ENCODE data around the gene RHNO1.

Gene RHNO1

DNA sequence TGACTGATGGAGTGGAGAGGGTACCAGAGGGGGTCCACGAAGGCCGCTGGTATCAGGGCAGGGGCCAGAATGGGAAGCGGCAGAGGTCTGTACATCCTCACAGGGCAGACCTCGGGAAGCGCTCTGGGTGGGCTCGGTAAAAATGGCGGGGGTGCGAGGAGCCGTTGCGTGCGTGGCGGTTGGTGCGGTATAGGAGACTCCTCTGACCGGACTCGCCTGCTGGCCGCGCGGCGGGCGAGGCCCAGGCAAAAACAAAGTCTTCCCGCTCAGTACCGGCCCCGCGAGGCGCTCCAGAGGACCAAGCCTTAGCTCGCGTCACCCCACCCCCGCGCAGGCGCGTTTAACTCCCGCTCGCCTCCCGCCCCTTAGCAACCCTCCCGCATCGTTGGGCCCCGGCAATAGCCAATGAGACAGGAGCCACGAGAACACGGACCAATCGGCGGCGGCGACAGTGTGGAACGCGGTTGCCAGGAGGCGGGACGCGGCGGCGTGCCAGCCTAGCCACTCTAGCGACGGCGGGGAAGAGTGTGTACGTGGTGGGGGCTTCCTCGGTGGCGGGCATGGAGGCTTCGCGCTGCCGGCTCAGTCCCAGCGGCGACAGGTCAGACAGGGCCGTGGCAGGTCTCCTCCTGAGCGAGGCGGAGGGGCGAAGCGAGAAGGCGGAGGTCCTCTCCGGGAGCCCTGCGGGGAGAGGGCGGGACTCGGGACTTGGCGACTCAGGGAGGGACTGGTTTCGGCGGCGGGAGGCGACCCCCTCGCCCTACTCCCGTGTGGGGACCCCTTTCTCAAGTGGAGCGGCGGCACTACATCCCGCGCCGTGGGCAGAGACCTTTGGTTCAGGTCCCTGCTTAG lies 13.6 kb downstream of the RHNO1 start, which contains the start of gene TULP3:
TSS of gene TULP3 (plus strand) at position 504 of the 852 bp plus-strand sequence. CDS start at position 561, 57 bp downstream.
- Histone ChIP-seq H3K4me2 (ENCODE audit: low read depth, low read length, poor library complexity, severe bottlenecking) (peak within 1 kb of the TSS; percentile 82), H3K4me3 (ENCODE audit: insufficient read depth, low read length, poor library complexity, severe bottlenecking) (peak within 1 kb of the TSS; percentile 73), H3K36me3 (ENCODE audit: low read length) (0 out of 2 replicates have a peak, but pooled peaks cover 2% of the 10 kb centered on the region), H3K27me3 (ENCODE audit: low read length) (no peaks in the 10 kb centered on the region), H3K9me3 (ENCODE audit: insufficient read depth, low read length) (no peaks in the 10 kb centered on the region), H3F3A (ENCODE audit: insufficient read depth) (peaks cover 28% of the 10 kb centered on the region), H3K79me2 (ENCODE audit: insufficient read depth, low read length) (no peaks in the 10 kb centered on the region; the same call in 1 of the 2 replicates), H3K9me2 (replicated peaks; ENCODE audit: insufficient read depth, low read length) (no peaks in the 10 kb centered on the region), H3K9ac (ENCODE audit: low read length) (peak within 1 kb of the TSS; percentile 77), H3K27ac (ENCODE audit: low read depth, low read length) (peak within 1 kb of the TSS; percentile 54), H4K20me1 (ENCODE audit: low read depth, low read length) (no peaks in the 10 kb centered on the region), H2AFZ (ENCODE audit: low read depth, low read length, severe bottlenecking) (peak within 1 kb of the TSS; percentile 96)
- TF ChIP-seq, protein P1, sequence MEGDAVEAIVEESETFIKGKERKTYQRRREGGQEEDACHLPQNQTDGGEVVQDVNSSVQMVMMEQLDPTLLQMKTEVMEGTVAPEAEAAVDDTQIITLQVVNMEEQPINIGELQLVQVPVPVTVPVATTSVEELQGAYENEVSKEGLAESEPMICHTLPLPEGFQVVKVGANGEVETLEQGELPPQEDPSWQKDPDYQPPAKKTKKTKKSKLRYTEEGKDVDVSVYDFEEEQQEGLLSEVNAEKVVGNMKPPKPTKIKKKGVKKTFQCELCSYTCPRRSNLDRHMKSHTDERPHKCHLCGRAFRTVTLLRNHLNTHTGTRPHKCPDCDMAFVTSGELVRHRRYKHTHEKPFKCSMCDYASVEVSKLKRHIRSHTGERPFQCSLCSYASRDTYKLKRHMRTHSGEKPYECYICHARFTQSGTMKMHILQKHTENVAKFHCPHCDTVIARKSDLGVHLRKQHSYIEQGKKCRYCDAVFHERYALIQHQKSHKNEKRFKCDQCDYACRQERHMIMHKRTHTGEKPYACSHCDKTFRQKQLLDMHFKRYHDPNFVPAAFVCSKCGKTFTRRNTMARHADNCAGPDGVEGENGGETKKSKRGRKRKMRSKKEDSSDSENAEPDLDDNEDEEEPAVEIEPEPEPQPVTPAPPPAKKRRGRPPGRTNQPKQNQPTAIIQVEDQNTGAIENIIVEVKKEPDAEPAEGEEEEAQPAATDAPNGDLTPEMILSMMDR (IDR thresholded peaks at IDR 0.05; ENCODE audit: insufficient read depth, low read length, poor library complexity, severe bottlenecking), result no peak
- no peak for TF ChIP-seq EZH2phosphoT487 (conservative IDR thresholded peaks at IDR 0.05; ENCODE audit: low read length)

GRCh38 chr12:2891240-2892053 lies 14.4 kb downstream of the RHNO1 start:
- H3K9ac ChIP-seq (ENCODE audit: low read length), result peak overlapping the region; percentile 77
- TF ChIP-seq, protein P1 (IDR thresholded peaks at IDR 0.05; ENCODE audit: insufficient read depth, low read length, poor library complexity, severe bottlenecking), result no peak
- TF ChIP-seq EZH2phosphoT487 (conservative IDR thresholded peaks at IDR 0.05; ENCODE audit: low read length), result no peak
- no peak overlapping the region for H3K27ac ChIP-seq (ENCODE audit: low read depth, low read length)

DNA sequence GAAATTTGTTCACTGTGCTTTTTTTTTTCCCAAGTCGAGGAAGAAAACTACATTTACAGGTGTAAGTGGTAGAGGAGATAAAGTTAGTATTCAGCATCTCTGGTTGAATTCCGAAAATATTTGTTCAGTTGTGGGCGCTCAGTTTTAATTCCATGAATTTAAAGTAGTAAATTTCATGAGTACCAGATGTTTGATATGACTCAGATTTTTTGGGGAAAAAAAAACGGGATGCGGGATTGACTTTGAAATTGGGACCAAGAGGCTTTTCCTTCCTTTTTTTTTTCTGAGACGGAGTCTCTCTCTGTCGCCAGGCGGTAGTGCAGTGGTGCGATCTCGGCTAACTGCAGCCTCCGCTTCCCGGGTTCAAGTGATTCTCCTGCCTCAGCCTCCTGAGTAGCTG lies 15.2 kb downstream of the RHNO1 start:
- peak overlapping the region; percentile 82 for H3K4me2 ChIP-seq (ENCODE audit: low read depth, low read length, poor library complexity, severe bottlenecking)
- no peak overlapping the region for H3K27ac ChIP-seq (ENCODE audit: low read depth, low read length)
- TF ChIP-seq, protein P1 (IDR thresholded peaks at IDR 0.05; ENCODE audit: insufficient read depth, low read length, poor library complexity, severe bottlenecking), result no peak
- H3K9me2 ChIP-seq (replicated peaks; ENCODE audit: insufficient read depth, low read length), result no peaks in the 10 kb centered on the region
- no peaks in the 10 kb centered on the region for H3K9me3 ChIP-seq (ENCODE audit: insufficient read depth, low read length)
- H3K36me3 ChIP-seq (ENCODE audit: low read length), result no peaks in the 10 kb centered on the region
- H3F3A ChIP-seq (ENCODE audit: insufficient read depth), result peaks cover 28% of the 10 kb centered on the region
- H3K27me3 ChIP-seq (ENCODE audit: low read length), result no peaks in the 10 kb centered on the region
- H3K4me3 ChIP-seq (ENCODE audit: insufficient read depth, low read length, poor library complexity, severe bottlenecking), result no peak overlapping the region
- H2AFZ ChIP-seq (ENCODE audit: low read depth, low read length, severe bottlenecking), result no peak overlapping the region
- H3K9ac ChIP-seq (ENCODE audit: low read length), result no peak overlapping the region
- no peaks in the 10 kb centered on the region for H4K20me1 ChIP-seq (ENCODE audit: low read depth, low read length)
- H3K79me2 ChIP-seq (ENCODE audit: insufficient read depth, low read length), result no peaks in the 10 kb centered on the region; the same call in 1 of the 2 replicates

More at GRCh38 chr12:2891240-2892053, 14.4 kb downstream of the RHNO1 start:
- no peaks in the 10 kb centered on the region for H3K36me3 ChIP-seq (ENCODE audit: low read length)
- H3F3A ChIP-seq (ENCODE audit: insufficient read depth), result peaks cover 28% of the 10 kb centered on the region
- H3K4me2 ChIP-seq (ENCODE audit: low read depth, low read length, poor library complexity, severe bottlenecking), result peak overlapping the region; percentile 82
- H3K79me2 ChIP-seq (ENCODE audit: insufficient read depth, low read length), result no peaks in the 10 kb centered on the region; the same call in 1 of the 2 replicates
- H2AFZ ChIP-seq (ENCODE audit: low read depth, low read length, severe bottlenecking), result peak overlapping the region; percentile 96
- no peaks in the 10 kb centered on the region for H4K20me1 ChIP-seq (ENCODE audit: low read depth, low read length)
- no peaks in the 10 kb centered on the region for H3K27me3 ChIP-seq (ENCODE audit: low read length)
- no peaks in the 10 kb centered on the region for H3K9me3 ChIP-seq (ENCODE audit: insufficient read depth, low read length)
- no peaks in the 10 kb centered on the region for H3K9me2 ChIP-seq (replicated peaks; ENCODE audit: insufficient read depth, low read length)
- H3K4me3 ChIP-seq (ENCODE audit: insufficient read depth, low read length, poor library complexity, severe bottlenecking), result peak overlapping the region; percentile 73

Measured in SU-DHL-6 (cell line).